Activated naive CD4-positive, alpha-beta T cell (primary cell): ENCODE measurements around the gene LYRM9.
"Not testable (repeated sequence)": the region's sequence is repeated elsewhere in the genome, so short reads cannot be mapped to it uniquely, and the experiment has no call there.

ENCODE experiments used
- DNase-seq, 4 experiments: peaks; one replicate each; lab custom pipeline; 2025; lab: John Stamatoyannopoulos, UW

Gene LYRM9

DNA sequence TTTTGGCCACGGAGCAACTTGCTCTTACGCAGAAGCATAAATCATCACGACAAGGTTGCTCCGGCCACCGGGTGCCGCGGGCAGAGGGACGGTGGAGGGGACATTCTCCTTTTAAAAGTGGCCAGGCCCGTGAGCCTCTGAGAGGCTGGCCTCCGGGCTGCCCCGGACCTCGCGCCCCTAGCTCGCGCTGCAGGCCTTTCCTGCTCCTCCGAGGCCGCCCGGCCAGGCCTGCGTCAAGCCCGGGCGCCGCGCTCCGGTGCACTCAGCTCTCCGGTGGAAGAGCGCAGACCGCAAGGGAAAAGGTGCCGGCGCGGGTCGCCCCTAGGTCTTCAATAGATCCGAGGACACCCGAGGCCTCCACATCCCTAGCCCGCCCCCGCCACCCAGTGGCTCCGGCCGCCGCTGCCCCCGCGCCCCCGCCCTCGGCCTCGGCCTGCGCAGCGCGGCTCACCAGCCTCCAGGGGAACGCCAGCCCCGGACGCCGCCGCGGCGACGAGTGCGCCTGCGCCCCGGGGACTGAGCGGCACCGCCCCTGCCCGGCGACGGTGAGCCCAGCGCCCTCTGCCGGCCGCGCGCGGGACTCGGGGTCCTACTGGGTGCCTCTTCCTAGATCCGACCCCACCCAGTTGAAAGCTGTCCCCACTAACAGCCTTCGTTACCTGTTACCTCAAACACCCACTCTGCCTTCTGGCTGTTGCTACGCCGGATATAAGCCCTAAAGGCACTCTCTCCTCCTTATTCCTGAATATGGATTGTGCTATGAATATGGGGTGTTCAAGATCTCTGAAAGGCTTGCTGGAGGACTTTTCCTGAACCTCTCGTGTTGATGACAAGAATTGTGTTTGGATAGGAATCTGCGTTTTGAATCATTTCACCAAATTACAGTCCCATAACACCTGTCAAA is at the start of gene LYRM9:
LYRM9 (minus strand) TSS at position 500 of the 904 bp plus-strand sequence. CDS start 10,671 bp downstream, outside the sequence.
- DNase-seq, result peak; percentile 82 to 94 (median 90)

DNA sequence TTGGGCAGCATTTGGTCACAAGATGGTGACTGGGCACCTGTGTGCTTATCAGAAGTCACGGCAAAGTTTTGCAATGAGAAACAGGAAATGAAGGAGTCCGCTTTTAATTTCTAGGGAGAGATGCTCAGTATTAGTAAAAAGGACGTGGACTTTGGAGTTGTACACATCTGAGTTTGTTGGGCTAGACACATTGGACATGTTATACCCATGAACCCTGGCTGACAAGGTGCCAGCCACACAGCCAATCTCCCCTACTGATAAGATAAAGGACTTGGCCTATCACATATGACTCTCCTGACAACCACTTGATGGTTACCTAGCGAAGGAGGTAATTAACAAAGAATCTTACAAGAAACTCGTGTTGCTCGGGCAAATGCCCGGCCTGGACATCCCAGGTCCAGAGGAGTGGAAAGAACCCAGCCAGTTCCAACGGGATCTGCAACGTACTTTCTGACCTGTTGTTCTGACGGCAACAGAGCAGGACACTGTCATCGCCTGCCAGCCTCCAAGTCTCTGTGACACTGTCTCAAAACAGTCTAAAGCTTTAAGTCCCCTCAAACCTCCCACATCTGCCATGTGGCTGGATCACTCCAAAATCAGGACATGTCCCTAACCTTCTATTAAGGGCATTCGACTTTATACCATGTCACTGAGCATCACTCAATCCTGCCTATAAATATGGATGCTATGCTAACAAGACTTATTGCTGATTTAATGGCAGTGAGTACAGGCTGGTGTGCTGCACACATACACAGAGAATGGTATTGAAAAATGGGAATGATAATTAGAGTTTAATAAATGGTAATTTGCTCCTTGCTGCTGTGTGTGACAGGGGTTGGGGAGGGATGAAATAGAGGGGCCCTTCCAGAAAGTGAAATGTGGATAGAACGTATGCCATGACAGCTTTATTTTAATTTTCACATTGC is 47.6 kb upstream of the LYRM9 start:
- no peak for DNase-seq

DNA sequence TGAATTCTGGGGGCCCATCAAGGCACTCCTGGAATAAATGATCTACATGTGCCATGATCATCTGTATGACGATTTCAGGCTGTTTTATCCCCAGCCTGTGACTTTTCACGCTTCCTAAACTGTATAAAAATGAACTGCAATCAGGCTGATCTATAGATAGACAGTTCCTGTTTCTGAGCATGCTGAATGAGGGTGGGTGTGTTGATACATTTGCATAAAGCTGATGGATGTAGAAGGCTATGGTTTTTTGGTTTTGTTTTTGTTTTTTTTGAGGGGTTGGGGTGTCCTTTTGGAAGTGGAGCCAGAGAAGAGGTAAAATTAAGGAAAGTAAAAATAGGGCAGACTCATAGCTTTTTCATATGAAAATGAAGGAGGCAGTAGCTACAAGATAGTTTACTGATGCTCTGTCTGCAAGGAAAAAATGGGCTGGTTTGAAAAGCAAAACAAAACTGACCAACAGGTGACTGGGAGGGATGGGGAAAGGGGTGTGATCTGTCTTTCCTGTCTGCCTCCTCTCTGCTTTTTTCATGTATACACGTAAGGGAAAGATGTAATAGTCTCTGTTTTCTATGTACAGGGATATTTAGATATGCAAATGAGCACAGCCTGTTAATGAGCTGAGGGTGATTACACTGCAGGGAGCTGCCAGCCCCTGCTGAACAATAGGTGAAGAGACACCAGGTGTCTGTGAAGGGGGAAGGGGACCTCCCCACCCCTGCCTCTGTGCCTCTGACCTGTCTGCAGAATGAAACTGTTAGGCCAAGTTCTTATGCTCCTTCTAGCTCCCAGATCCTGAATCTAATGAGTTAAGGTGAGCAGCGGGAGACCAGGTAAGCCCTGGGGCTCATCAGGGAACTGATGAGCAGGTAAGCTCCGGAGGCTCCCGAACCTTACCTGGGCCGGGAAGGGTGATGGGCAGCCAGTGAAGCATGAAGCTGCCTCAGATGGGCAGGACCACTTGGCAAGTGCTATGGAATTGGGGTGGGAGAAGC is 46.6 kb upstream of the LYRM9 start:
- DNase-seq, result no peak

DNA sequence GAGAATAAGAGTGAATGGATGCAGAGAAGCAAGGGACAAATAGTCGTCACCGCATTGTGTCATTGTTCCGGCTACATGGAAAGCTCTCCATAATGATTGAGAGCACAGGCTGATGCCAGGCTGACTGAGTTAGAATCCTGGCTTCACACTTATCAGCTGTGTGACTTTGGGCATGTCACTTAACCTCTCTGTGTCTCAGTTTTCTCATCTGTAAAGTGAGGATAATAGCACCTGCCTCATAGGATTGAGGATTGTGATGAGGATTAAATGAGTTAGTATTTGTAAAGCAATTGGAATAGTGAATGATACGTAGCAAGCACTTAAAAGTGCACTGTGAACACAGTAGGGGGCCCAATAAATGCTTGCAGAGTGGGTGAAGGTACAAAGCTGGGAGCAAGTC is 45.7 kb upstream of the LYRM9 start:
- no peak for DNase-seq

DNA sequence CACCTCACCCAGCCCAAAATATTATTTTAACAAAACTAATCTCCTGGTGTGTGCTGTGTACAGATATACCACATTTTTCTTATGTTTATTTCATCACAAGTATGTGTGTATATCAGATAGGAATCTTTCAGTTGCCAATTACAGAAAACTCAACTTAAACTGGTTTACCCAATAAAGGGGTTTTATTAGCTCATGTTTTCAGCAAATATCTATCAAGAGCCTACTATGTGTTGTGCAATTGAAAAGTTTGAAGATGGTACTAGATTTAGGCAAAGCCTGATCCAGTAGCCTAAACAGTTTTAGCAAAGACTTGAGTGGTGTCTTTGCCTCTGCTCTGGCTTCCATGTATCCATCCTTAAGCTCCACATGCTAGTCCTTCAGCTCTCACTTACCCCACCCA is 45.1 kb upstream of the LYRM9 start:
- DNase-seq, result no peak

DNA sequence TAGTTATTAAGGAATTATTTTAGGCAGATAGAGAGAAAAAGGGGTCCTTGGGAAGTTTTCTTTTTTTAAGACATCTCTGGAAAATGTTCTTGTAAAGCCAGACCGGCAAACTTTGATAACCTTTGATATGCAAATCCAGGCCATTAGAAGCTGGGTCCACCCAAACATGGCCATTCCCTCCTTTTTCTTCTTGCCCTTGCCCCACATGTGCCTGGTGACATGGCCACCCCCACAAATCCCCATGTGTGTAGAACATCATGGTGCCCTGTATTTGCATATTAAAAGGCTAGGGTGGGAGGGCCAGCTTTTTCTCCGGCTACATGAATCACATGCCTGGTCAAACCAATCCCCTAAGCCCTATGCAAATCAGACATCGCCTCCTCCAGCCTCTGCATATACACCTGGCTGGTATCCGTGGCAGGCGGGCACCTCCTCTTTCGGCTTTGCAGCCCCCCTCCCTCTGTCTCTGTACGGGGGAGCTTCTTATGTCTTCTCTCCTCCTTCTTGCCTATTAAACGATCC is 43.9 kb upstream of the LYRM9 start:
- no peak for DNase-seq

DNA sequence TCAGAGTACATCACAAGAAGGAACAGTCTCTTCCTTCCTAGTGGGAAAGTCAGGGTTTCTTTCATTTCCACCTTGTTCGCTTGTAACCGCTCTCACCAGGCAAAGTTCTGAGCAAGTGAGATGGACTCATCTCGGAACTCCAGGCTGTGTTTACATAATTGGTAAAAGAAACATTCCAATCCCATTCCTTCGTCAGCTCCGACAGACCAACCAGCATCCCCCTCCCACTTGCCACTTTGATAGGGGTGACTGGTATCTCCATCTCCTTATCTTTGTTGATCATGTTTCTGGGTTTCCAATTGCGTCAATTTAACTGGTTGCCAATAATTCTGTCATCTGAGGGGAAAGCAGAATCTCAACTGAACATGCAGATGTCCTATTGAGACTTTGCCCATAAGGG is 36.8 kb upstream of the LYRM9 start:
- no peak for DNase-seq

DNA sequence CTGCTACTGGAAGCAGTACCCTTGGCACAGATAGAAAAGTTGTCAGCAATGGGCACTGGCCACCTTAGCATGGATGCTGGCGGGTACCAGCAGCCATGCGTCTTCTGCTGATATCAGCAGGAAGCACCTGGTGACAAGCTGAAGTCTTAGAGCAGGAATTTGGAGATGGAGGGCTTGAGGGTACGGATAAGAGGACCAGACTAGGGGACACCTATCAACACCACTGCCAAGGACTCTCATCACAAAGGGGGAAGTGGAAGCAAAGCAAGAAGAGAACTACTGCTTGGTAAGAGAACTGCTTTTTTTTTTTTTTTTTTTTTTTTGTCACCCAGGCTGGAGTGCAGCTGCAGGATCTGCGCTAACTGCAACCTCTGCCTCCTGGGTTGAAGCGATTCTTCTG is 35.4 kb upstream of the LYRM9 start:
- no peak for DNase-seq

DNA sequence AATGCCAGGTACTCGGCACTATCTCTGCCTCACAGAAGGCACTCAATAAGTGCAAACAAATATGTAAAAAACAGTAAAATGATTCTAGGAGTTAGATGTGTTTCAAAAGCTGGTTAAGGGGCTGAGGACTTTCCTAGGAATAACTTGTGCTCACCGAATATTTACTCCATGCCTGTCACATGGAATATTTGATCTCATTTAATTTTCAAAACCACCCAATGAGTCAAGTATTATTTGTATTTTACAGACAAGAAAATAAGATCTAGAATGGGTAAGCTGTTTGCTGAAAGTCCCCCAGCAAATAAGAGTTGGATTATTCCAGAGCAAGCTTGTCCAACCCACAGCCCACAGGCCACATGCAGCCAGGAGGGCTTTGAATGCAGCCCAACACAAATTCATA is 34.6 kb upstream of the LYRM9 start:
- no peak for DNase-seq

DNA sequence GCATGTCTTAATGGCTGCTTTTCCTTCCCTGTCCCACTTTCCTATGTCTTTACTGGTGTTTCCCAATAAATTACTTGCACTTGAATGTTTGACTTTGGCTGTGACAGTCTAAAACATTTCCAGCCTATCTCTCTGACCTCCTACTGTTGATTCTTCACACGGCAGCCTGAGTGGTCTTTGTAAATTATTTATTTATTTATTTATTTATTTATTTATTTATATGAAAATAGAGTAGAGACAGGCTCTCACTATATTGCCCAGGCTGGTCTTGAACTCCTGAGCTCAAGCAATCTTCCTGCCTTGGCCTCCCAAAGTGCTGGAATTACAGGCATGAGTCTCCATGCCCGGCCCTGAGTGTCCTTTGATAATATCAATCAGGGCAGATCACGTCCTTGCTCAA is 28.4 kb upstream of the LYRM9 start:
- no peak for DNase-seq

DNA sequence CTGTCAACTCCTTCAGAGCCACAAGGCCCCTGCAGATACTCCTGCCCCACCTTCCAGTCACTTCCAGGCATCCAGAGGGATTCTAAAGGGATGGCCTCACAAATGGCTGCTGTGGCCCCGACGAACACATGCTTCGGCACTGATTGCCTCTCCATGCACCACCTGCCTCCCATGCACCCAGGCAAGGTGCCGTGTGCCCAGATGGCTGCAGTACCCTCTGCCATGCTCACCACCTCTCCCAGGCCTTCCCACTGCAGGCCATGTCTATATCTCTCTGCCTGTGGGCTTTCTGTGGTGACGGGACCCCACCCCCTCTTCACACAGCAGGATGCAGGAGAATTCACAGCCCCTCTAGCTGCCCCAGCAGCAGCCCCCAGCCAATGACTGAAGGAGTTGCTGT is 27.9 kb upstream of the LYRM9 start:
- DNase-seq, result no peak

DNA sequence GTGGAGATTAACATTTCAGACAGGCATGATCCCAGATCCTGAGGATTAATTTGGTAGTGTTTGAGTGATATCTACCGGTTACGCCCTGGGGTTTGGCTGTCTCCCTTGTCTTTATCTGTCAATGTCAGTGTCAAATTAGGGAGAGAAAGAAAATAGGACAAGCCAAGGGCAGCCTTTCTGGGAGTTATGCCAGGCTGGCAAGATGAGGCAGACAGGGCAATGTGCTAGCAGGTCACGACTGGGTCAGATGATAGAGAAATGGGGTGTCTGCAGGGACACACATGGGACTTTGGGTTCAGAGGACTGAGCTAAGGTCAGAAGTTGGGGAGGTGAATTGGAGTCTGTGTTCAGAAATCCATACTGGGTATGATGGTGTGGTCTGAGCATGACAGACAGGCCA is 27.4 kb upstream of the LYRM9 start:
- DNase-seq, result no peak

DNA sequence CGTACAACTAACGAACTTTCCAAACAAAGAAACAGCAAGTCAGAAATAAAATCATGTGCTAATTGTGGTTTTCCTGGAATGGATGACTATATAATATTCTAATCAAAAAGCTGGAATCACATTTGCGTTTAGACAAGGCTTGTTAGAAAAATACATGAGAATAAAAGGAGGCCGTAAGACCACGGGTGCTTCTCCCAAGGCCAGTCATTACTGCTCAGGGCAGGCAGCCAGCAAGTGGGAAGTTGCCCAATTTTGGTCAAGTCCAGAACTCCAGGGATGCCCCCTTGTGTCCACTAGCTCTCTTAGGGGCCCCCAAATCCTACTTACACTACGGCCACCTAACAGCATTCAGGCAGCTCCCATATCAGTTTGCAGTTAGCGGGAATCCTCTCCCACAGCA is 25.9 kb upstream of the LYRM9 start:
- DNase-seq, result no peak

DNA sequence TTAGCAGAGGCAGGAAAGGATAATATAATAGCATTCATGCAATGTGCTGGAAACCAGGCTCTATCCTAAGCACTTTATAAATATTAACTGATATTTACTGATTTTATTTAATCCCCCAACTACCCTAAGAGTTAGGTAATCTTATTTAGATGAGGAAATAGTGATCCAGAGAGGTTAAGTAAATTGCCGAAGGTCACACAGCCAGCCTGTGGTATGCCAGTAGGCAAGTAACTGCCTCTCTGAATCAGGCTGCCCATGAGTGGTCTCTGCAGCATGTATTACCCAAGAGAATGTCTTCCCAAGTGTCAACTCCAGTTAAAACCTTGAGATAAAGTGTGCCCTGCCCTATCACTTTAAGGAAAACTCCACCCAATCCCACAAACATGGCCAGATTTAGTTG is 25.3 kb upstream of the LYRM9 start:
- no peak for DNase-seq

DNA sequence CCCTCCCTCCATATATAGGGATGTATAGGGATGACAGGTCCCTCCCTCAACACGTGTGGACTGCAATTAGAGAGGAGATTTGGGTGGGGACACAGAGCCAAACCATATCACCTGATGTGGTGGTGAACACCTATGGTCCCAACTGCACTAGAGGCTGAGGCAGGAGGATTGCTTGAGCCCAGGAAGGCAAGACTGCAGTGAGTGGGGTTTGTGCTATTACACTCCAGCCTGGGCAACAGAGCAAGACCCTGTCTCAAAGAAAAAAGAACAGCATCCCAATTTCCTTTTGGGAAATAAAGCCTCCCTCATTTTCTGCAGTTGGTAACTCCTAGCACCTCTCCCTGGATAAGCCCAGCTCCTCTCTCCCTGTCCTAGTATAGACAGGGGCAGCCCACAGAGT is 23.8 kb upstream of the LYRM9 start:
- no peak for DNase-seq

DNA sequence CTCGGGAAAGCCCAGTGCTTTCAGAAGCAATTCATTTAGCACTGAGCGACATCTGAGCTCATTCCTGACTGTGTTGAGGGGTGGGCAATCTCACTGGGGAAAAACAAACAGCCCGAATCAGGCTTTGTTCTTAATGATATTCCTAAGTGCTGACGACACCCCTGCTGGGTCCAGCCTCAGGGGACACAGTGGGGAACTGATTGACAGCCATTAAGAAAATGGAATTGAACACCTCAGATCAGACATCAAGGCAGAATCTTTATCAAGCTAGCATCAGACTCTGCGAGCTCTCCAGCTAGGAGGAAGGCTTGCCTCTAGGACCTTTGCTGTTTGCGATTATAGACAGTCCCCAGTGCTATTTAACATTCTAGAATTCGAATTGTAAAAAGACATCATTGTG is 22.5 kb upstream of the LYRM9 start:
- DNase-seq, result no peak

DNA sequence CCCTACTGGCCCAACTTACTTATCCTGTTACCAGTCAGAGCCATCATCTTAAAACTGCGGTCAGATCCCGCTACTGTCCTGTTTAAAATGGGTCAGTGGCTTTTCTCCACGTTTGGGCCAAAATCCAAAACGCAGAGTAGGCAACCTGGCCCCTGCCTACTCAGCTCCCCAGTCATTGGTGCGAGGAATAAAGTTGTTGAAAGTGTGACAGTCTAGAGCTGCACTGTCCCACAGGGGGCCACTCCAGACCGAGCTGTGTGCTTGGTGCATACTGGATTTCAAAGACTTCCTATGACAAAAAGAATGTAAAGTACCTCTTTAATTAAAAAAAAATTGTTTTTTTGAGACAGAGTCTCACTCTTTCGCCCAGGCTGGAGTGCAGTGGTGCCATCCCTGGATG is 21.2 kb upstream of the LYRM9 start:
- DNase-seq, result no peak

DNA sequence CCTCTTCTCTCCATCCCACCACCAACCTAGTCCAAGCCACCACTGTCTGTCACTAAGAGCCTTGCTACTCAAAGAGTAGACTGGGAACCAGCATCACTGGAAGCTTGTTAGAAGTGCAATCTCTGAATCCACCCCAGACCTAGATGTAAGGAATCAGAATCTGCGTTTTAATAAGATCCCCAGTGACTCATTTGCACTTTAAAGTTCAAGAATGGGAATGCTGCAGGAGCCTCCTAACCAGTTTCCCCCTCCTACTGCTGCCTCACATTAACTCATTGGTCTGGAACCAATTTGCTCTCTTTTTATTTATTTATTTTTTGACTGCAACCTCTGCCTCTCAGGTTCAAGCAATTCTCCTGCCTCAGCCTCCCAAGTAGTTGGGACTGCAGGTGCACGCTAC is 19.8 kb upstream of the LYRM9 start:
- no peak for DNase-seq

DNA sequence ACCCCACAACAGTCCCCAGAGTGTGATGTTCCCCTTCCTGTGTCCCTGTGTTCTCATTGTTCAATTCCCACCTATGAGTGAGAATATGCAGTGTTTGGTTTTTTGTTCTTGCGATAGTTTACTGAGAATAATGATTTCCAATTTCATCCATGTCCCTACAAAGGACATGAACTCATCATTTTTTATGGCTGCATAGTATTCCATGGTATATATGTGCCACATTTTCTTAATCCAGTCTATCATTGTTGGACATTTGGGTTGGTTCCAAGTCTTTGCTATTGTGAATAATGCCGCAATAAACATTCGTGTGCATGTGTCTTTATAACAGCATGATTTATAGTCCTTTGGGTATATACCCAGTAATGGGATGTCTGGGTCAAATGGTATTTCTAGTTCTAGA is 19.1 kb upstream of the LYRM9 start:
- not testable (repeated sequence) for DNase-seq

DNA sequence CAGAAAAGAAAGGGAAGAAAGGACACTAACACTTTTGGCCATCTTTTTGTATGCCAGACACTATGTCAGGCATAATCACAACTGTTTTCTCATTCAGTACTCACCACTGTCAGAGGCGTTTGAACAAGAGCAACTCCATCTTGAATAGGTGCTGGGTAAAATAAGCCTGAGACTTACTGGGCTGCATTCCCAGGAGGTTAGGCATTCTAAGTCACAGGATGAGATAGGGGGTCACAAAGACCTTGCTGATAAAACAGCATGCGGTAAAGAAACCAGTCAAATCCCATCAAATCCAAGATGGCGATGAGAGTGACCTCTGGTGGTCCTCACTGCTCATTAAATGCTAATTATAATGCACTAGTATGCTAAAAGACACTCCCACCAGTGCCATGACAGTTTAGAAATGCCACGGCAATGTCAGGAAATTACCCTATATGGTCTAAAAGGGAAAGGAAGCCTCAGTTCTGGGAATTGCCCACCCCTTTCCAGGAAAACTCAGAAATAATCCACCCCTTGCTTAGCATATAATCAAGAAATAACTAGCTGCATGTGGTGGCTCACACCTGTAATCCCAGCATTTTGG is 14.9 kb upstream of the LYRM9 start:
- no peak for DNase-seq

DNA sequence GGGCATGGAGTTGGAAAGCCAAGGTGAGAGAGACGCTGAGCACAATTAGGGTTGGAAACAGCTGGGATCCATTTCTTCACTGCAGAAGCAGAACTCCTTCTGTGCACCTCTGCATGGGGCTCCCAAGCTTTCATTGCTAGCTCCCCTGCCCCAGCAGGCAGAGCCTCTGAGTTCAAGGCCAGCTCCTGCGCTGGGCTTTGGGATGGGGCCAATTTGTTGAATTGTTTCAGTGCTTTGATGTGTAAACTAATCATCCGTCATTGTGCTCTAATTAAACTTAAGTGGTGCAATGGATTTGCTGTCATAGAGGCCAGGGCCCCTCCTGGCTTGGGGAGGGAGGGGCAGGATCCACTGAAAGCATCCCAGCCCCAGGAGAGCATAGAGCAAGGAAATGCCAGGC is 13.5 kb upstream of the LYRM9 start:
- no peak for DNase-seq
